Heart left ventricle (tissue), 13 donors: ENCODE results near the gene GATAD2A.

Source experiments
- POLR2A ChIP-seq, 2 donors: fragments of 450-650 bp; IDR thresholded peaks; one replicate each; pipeline ENCODE4 v1.6.1; 2017; ENCODE audit warnings: antibody characterized with exemption in 2 of 2, mild to moderate bottlenecking in 2 of 2, moderate library complexity in 2 of 2
- TF ChIP-seq, protein P1 (sequence below), 12 donors: fragments of 200-600 bp; sonication (generic) in 4 of 12; IDR thresholded peaks; one replicate each; pipeline versions ENCODE4 v1.5.0 to v1.8.0; 2018 to 2022; ENCODE audit warnings: antibody characterized with exemption in 12 of 12, mild to moderate bottlenecking in 5 of 12
- donor health status: ischemic (EF 13 %, LVEDD 7.1; RV severe dilation, severe dysfunction).
- donor health status: DM: no; HTN: yes; CAD: no.
- donor health status: DM: no; HTN: no; CAD: no.
- donor health status: ischemic (EF 25% LVEDD 6.9; RV normal size, moderate dysfunction).
- donor health status: ischemic (EF 25% LVEDD 5.7; RV mildly dilated, moderate dysfunction).
- donor health status: ischemic (EF 35%, LVEDD 5.7; RV mildly dilated, moderate dysfunction).
- donor health status: nonischemic (EF 11% LVEDD 7.7; RV severe dilation, severe dysfunction).
- donor health status: DM: yes; HTN: yes; CAD: no.
- donor health status: PGD.
- donor health status: ischemic (EF 29% LVEDD 5.4; RV normal size, mild dysfunction).
- donor health status: nonischemic (EF 23%, LVEDD 6.1; RV moderate dilation, normal function).

DNA sequence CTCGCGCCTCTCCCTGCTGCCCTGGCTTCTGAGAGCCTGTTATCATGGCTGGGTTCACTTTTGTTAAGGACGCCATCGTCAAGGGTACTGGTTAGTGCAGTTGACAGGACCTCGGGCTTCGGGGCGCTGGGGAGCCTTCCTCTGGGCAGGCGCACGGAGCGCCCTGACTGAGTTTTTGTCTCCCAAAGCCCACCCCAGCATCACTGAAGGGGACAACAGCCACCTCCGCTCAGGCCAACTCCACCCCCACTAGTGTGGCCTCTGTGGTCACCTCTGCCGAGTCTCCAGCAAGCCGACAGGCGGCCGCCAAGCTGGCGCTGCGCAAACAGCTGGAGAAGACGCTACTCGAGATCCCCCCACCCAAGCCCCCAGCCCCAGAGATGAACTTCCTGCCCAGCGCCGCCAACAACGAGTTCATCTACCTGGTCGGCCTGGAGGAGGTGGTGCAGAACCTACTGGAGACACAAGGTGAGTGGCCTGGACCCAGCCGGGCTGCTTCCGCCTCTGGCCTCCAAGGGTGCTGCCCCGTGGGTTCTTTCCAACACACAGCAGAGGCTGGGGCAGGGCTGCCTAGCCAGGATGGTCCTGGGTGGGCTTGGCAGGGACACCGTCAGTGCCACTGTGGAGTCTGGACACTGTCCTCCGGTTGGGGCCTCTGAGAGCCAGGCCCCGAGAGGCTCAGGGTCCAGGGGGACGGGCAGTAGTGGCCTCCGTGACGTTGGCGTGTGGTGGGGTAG lies 92.9 kb downstream of the GATAD2A start:
- TF ChIP-seq POLR2A (IDR thresholded peaks at IDR 0.05), result no peak
- TF ChIP-seq, protein P1, sequence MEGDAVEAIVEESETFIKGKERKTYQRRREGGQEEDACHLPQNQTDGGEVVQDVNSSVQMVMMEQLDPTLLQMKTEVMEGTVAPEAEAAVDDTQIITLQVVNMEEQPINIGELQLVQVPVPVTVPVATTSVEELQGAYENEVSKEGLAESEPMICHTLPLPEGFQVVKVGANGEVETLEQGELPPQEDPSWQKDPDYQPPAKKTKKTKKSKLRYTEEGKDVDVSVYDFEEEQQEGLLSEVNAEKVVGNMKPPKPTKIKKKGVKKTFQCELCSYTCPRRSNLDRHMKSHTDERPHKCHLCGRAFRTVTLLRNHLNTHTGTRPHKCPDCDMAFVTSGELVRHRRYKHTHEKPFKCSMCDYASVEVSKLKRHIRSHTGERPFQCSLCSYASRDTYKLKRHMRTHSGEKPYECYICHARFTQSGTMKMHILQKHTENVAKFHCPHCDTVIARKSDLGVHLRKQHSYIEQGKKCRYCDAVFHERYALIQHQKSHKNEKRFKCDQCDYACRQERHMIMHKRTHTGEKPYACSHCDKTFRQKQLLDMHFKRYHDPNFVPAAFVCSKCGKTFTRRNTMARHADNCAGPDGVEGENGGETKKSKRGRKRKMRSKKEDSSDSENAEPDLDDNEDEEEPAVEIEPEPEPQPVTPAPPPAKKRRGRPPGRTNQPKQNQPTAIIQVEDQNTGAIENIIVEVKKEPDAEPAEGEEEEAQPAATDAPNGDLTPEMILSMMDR (IDR thresholded peaks at IDR 0.05), result no peak
